Endothelial cell of umbilical vein (primary cell): Measurements from ENCODE around the gene RETREG2. TPM values are rescaled to one million over a fixed set of nuclear protein-coding genes. Genes with fewer than 3 reads are reported as not detected.

ENCODE experiments used
- BruUV-seq: library from RNA; stranded (reverse); fragments of 400-500 nt; replicated peaks from 2 replicates; lab custom pipeline; 2021; lab: Mats Ljungman, UMichigan
- CTCF ChIA-PET: fragments of 300-600, 350-600 bp; sonication (Branson Sonifier 250); formaldehyde crosslinking; loops from one replicate; lab custom pipeline; 2021; ENCODE audit warnings: antibody characterized with exemption, inconsistent platforms; lab: Charles Lee
- POLR2A ChIA-PET: fragments of 300-600, 350-600 bp; sonication (Branson Sonifier 250); formaldehyde crosslinking; loops from one replicate; lab custom pipeline; 2021; ENCODE audit warnings: antibody characterized with exemption, inconsistent platforms; lab: Charles Lee
- DNase-seq: peaks from one replicate; pipeline ENCODE4 v3.0.0-alpha.2; 2011; ENCODE audit warnings: low read depth, low spot score
- FAIRE-seq: peaks from 2 replicates; lab custom pipeline; 2011; peaks lifted over from hg19 to GRCh38; lab: Jason Lieb, UNC
- H2AFZ ChIP-seq: 2 replicates; pipeline ENCODE4 v1.6.0; 2012; ENCODE audit warnings: low read depth, low read length, control low read depth, inconsistent platforms
- H3K27ac ChIP-seq: 2 replicates; pipeline ENCODE4 v1.5.1; 2011; ENCODE audit warnings: low read depth, mild to moderate bottlenecking, control low read depth, low read length, moderate library complexity; ENCODE audit not compliant: insufficient read depth
- H3K27me3 ChIP-seq, 2 experiments: 2 replicates each; pipeline versions ENCODE4 v1.6.0 to v1.6.1; 2011; ENCODE audit warnings: low read length in 2 of 2, mixed read lengths in 1 of 2; ENCODE audit not compliant: control insufficient read depth in 2 of 2, insufficient read depth in 2 of 2
- H3K36me3 ChIP-seq, 2 experiments: 2 replicates in 1 of 2; 3 replicates in 1 of 2; pipeline ENCODE4 v1.5.1; 2011; ENCODE audit warnings: low read length in 2 of 2, mild to moderate bottlenecking in 1 of 2, moderate library complexity in 1 of 2; ENCODE audit not compliant: control insufficient read depth in 2 of 2, insufficient read depth in 2 of 2; ENCODE audit errors: extremely low read depth in 1 of 2
- H3K4me1 ChIP-seq: 3 replicates; pipeline ENCODE4 v1.5.1; 2011; ENCODE audit warnings: mild to moderate bottlenecking, low read length; ENCODE audit not compliant: control insufficient read depth, insufficient read depth; ENCODE audit errors: extremely low read depth
- H3K4me2 ChIP-seq: 2 replicates; pipeline ENCODE4 v1.6.1; 2011; ENCODE audit warnings: low read length, control low read depth, mixed read lengths; ENCODE audit not compliant: insufficient read depth
- H3K4me3 ChIP-seq, 3 experiments: fragments of 200-600 bp in 1 of 3; sonication (generic), shearing (Covaris generic) in 1 of 3; replicated peaks in 1 of 3; 2 replicates each; pipeline ENCODE4 v1.5.1; 2011 to 2016; ENCODE audit warnings: control low read depth in 3 of 3, low read length in 3 of 3, mild to moderate bottlenecking in 2 of 3, inconsistent platforms in 1 of 3, low read depth in 1 of 3, moderate library complexity in 1 of 3; ENCODE audit not compliant: insufficient read depth in 1 of 3
- H3K79me2 ChIP-seq: 2 replicates; pipeline ENCODE4 v1.6.0; 2012; ENCODE audit warnings: low read length, inconsistent platforms; ENCODE audit not compliant: control insufficient read depth, insufficient read depth
- H3K9ac ChIP-seq: replicated peaks from 2 replicates; pipeline ENCODE3; 2011; ENCODE audit warnings: low read length, control low read depth; ENCODE audit not compliant: insufficient read depth; ENCODE audit errors: extremely low read depth
- H3K9me1 ChIP-seq: replicated peaks from 3 replicates; pipeline ENCODE4 v1.6.0; 2011; ENCODE audit warnings: mild to moderate bottlenecking, low read length; ENCODE audit not compliant: control insufficient read depth, insufficient read depth; ENCODE audit errors: extremely low read depth
- H3K9me3 ChIP-seq: replicated peaks from 2 replicates; pipeline ENCODE4 v1.5.1; 2012; ENCODE audit warnings: low read length, inconsistent platforms; ENCODE audit not compliant: control insufficient read depth, insufficient read depth
- H4K20me1 ChIP-seq: replicated peaks from 2 replicates; pipeline ENCODE3; 2011; ENCODE audit warnings: mild to moderate bottlenecking, low read length; ENCODE audit not compliant: control insufficient read depth, insufficient read depth; ENCODE audit errors: extremely low read depth
- CTCF ChIP-seq, 2 donors: IDR thresholded peaks; 1 replicate in 1 of 2; 2 replicates in 1 of 2; pipeline ENCODE4 v1.5.1; 2011; ENCODE audit warnings: low read length in 2 of 2, mild to moderate bottlenecking in 2 of 2, moderate library complexity in 2 of 2, control low read depth in 1 of 2, inconsistent platforms in 1 of 2, low read depth in 1 of 2; ENCODE audit not compliant: insufficient read depth in 1 of 2; ENCODE audit errors: extremely low read depth in 1 of 2
- GATA2 ChIP-seq: IDR thresholded peaks from 2 replicates; pipeline ENCODE4 v1.7.0; 2011; ENCODE audit warnings: low read depth, mild to moderate bottlenecking, moderate library complexity, mixed read lengths, low read length; ENCODE audit not compliant: insufficient read length, insufficient read depth
- MAX ChIP-seq: IDR thresholded peaks from 2 replicates; pipeline ENCODE4 v1.6.1; 2011; ENCODE audit not compliant: insufficient read depth, insufficient read length
- MYC ChIP-seq: IDR thresholded peaks from one replicate; pipeline ENCODE4 v1.6.1; 2011; ENCODE audit warnings: mild to moderate bottlenecking, low read depth, low read length
- POLR2A ChIP-seq: IDR thresholded peaks from 2 replicates; pipeline ENCODE4 v1.6.1; 2012; ENCODE audit warnings: low read depth, mild to moderate bottlenecking, control low read depth, low read length
- POLR2AphosphoS5 ChIP-seq: IDR thresholded peaks from 2 replicates; pipeline ENCODE4 v1.6.1; 2012; ENCODE audit warnings: low read depth, mild to moderate bottlenecking, control low read depth, low read length, moderate library complexity; ENCODE audit not compliant: insufficient read depth
- dilution Hi-C: fragments of 300-500 bp; cut with MboI; formaldehyde crosslinking; loops from one replicate; pipeline ENCODE4 v1.15.0; 2019; ENCODE audit warnings: low sequenced_read_pairs; ENCODE audit not compliant: extremely low pct_ligation_motif_present
- intact Hi-C: fragments of 100-400 bp; cut with micrococcal nuclease; formaldehyde crosslinking; loops from one replicate; pipeline ENCODE4 v1.10.0; 2022
- polyA plus RNA-seq, 4 experiments: library from polyadenylated mRNA; depleted of rRNA in 3 of 4; stranded (reverse) in 3 of 4; unstranded in 1 of 4; fragments of >200 nt; gene quantifications; 2 replicates each; pipeline versions ENCODE4 v1.2.1 to v1.2.3, GENCODE V29; 2011 to 2012; ENCODE audit warnings: missing spikeins in 1 of 4
- total RNA-seq: library from RNA; stranded (reverse); gene quantifications from 2 replicates; pipeline ENCODE4 v1.2.3, GENCODE V29; 2021

RETREG2 gene
- total and polyA plus RNA-seq, 2 donors (not counting 3 experiments of a cell fraction or from before 2014, with no cell fraction given), result 59.5 to 76.1 TPM

DNA sequence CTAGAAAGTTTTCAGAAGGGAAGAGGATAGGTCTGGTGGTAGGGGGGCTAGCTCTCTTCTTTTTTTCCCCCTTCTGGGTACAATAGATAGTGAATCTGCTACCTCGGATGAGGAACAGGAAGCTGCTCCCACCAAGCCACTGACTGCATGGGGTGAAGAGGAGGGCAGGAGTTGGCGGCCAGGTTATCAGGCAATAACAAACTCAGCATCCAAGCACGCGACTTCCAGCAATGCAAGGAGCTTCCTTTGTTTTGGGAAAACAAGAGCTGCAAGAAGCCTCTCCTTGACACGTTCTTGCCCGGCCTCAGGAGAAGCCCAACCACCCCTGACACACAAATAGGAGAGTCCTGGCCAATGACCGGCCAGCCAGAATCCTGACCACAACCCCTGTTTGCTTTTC, 49.7 kb upstream of the RETREG2 start:
- H3K79me2 ChIP-seq, result no peaks in the 10 kb centered on the region
- POLR2A ChIA-PET, result no interaction called here
- no peaks in the 10 kb centered on the region for H3K4me1 ChIP-seq
- intact Hi-C loops (no loop called here), dilution Hi-C loops (no loop called here)
- no TSS peak for BruUV-seq
- H3K4me2 ChIP-seq, result no peak overlapping the region
- no peak overlapping the region for H3K4me3 ChIP-seq
- no peaks in the 10 kb centered on the region for H3K27me3 ChIP-seq
- H3K36me3 ChIP-seq, result no peaks in the 10 kb centered on the region
- CTCF ChIA-PET, result interaction anchor here (1.1 to 4.6 kb wide), 6 partner anchors 9 to 99 kb away, joined by 3 to 22 read pairs (median 4); no protein-coding TSS in a partner anchor
- H3K9ac ChIP-seq, result no peak overlapping the region
- TF ChIP-seq POLR2AphosphoS5, result no peak
- no peak for TF ChIP-seq POLR2A
- TF ChIP-seq GATA2, result no peak
- no peak for TF ChIP-seq MYC
- no peak for TF ChIP-seq CTCF (IDR thresholded peaks at IDR 0.05; ENCODE audit: extremely low read depth in 1 of 2, insufficient read depth in 1 of 2, low read depth in 1 of 2, low read length in 2 of 2)
- no peak for TF ChIP-seq MAX
- H2AFZ ChIP-seq, result no peak overlapping the region
- no peak overlapping the region for H3K27ac ChIP-seq
- H4K20me1 ChIP-seq, result no peaks in the 10 kb centered on the region
- FAIRE-seq, result no peak
- no peaks in the 10 kb centered on the region for H3K9me3 ChIP-seq
- H3K9me1 ChIP-seq, result no peaks in the 10 kb centered on the region
- no peak for DNase-seq
